Raji (cell line): Measurements from ENCODE around the gene PLEKHA5.

Experiments used
- POLR2A ChIP-seq: IDR thresholded peaks from 2 replicates; pipeline ENCODE4 v1.6.1; 2011; ENCODE audit warnings: low read depth, low read length, control low read depth; ENCODE audit not compliant: insufficient read depth

PLEKHA5 gene

GRCh38 chr12:19183121-19183838 lies 53.7 kb downstream of the PLEKHA5 start:
- TF ChIP-seq POLR2A, result no peak

GRCh38 chr12:19185262-19185929 lies 55.9 kb downstream of the PLEKHA5 start:
- no peak for TF ChIP-seq POLR2A

- no peak for TF ChIP-seq POLR2A
Observed at GRCh38 chr12:19186722-19187661, 57.5 kb downstream of the PLEKHA5 start.

- no peak for TF ChIP-seq POLR2A
Observed at GRCh38 chr12:19189522-19189921, 60.0 kb downstream of the PLEKHA5 start.

- TF ChIP-seq POLR2A, result no peak
Observed at GRCh38 chr12:19190292-19191031, 60.9 kb downstream of the PLEKHA5 start.

GRCh38 chr12:19191089-19191488 lies 61.6 kb downstream of the PLEKHA5 start:
- TF ChIP-seq POLR2A, result no peak

GRCh38 chr12:19191563-19191962 lies 62.0 kb downstream of the PLEKHA5 start:
- no peak for TF ChIP-seq POLR2A

GRCh38 chr12:19192710-19193109 lies 63.2 kb downstream of the PLEKHA5 start:
- no peak for TF ChIP-seq POLR2A

GRCh38 chr12:19194963-19195362 lies 65.4 kb downstream of the PLEKHA5 start:
- TF ChIP-seq POLR2A, result no peak

GRCh38 chr12:19196959-19197630 lies 67.6 kb downstream of the PLEKHA5 start:
- TF ChIP-seq POLR2A, result no peak

- TF ChIP-seq POLR2A, result no peak
Observed at GRCh38 chr12:19198272-19198671, 68.7 kb downstream of the PLEKHA5 start.

- TF ChIP-seq POLR2A, result no peak
Observed at GRCh38 chr12:19199332-19199731, 69.8 kb downstream of the PLEKHA5 start.

- TF ChIP-seq POLR2A, result no peak
Observed at GRCh38 chr12:19200261-19200660, 70.7 kb downstream of the PLEKHA5 start.

GRCh38 chr12:19201661-19202060 lies 72.1 kb downstream of the PLEKHA5 start:
- no peak for TF ChIP-seq POLR2A
